MV-4-11 (cell line): ENCODE results near the gene TPD52L2.
"Not testable (repeated sequence)": the region's sequence is repeated elsewhere in the genome, so short reads cannot be mapped to it uniquely, and the experiment has no call there.

ENCODE experiments used
- DNase-seq: peaks from one replicate; lab custom pipeline; 2025; lab: John Stamatoyannopoulos, UW

Gene TPD52L2

DNA sequence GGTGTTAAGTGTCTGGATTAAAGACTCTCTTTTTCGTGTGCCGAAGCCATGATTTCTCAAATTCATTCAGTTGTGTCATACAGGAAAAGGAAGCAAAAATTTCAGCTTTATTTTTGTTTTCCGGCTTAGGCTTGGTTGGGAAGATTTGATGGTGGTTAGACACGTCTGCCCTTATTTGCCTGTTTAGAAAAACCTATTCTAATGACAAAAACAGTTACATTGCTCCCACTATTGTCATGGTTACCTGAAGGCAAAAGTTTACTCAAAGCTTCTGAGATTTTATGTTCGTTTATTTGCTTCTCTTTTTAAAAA lies 30.8 kb downstream of the TPD52L2 start:
- DNase-seq = no peak

DNA sequence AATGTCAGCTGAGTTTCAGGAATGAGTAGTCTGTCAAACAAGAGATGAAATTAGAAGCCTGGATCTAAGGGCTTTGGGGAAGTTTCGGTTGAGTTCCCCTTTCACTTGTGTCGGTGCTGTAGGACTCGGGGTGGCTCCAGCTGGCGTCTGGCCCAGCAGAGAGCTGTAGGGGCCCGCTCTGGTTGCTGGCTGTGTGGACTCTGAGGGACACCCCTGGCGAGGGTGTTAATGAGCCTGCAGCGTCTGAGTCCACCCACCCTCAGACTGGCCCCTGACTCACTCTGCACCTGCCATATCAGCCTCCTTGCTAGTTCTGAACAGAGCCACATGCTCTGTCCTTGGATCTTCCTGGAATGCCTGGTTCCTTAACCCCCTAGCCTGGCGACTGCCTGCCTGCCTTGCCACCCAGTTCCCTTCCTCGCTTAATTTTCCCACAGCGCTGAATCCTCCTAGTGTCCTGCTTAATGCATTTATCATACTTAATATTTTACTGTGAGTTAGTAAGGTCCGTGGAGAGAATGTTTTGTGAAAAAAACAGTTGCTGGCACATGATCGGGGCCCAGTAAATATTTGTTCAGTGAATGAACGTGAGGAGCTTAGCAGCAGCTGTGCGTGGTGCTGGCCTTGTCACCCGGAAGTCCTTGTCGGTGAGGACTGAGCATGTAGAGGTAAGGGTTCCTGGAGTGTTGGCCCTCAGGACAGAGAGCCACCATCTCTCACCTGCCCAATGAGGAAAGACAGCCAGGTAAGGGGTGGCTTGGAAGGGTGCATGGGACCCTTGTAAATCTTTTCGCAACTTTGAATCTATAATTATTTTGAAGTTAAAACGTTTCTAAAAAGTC lies 31.4 kb downstream of the TPD52L2 start:
- DNase-seq = peak; percentile 95

DNA sequence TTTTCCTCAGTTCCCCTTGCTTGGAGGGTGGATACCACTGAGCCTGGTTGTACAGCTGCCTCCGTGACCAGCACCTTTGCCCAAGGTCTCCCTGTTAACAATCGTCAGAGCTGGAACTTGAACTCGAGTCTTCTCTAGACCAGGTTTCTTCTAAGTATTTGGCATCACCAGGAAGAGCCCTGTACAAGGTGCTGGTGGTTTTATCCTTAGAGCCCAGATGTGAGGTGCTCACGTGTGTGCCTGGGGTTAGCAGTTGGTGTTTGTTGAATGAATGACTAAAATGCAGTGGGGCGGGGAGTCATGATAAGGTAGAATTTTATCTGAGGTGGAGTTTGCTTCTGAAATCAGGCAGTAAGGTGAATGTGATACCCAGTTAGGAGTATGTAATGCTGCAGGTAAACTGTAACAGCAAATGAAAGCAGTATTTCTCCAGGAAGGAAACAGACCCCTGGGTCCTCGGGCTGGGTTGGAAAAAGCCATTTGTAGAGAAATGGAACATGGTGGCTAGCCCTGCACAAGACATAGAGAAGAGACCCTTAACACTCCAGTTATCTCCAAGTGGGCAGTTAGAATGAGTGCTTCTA lies 33.0 kb downstream of the TPD52L2 start:
- DNase-seq = no peak

- DNase-seq = peak; percentile 90
Observed at GRCh38 chr20:63898882-63899558, 34.0 kb downstream of the TPD52L2 start.

GRCh38 chr20:63900413-63900812 lies 35.3 kb downstream of the TPD52L2 start:
- peak; percentile 81 for DNase-seq

DNA sequence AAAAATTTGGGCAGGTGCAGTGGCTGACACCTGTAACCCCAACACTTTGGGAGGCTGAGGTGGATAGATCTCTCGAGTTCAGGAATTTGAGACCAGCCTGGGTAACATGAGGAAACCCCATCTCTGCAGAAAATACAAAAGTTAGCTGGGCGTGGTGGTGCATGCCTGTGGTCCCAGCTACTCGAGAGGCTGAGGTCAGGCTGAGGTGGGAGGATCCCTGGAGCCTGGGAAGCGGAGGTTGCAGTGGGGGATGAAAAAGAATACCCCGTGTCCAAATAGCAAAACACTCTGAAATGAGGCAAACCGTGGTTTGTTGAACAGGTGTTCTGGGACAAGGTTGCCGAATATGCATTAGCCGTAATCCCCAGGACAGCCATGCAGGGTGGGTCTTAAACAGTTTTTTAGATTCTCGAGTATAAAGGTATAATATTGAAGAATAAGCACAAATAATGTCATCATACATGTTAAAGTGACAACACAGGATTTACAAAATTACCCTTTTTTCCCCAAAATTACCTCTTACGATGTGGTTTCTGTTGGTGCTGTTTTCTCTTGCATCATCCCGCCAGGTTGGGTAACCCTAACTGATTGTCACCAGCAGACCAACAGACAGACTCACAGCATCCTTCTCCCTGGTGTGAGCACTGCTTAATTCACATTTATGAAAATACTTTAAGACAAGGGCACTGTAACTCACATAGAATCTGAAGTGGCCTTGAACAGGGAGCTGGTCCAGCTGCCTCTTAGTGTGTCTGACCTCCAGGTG lies 38.9 kb downstream of the TPD52L2 start:
- DNase-seq = peak; percentile 79

- DNase-seq = peak; percentile 29
Observed at GRCh38 chr20:63908008-63908682, 43.1 kb downstream of the TPD52L2 start.

DNA sequence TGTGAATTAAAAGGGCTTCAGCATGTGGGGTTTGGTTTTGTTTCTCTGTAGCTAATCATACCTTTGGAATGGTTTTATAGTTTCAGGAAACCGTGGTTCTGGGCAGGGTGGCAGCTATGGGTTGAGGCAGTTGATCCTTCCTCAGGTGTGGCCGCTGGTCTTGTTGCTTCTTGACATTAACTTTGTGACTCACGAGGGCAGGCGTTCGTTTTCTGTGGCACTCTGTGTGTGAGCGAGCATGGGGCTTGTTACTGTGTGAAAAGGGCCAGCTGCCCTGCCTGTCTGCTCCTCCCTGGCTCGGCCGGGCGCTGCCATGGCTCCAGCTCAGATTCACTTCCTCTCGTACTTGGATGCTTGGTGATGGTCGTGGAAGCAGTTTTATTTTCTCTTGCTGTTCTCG lies 46.1 kb downstream of the TPD52L2 start:
- DNase-seq = peak; percentile 85

DNA sequence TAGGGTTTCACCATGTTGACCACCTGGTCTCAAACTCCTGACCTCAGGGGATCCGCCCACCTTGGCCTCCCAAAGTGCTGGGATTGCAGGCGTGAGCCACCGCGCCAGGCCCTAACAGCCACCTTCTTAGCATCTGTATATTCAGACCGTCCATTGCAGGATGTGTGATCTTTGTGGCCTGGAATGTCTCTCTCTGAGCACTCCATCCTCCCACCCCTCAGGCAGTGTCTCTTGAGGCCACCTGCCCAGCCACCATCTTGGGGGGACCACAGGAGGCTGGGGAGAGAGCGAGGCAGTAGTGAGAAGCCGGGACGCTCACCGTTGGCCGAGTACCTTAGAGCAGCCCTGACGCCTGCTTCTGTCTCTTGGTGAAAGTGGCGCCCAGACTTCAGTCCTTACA lies 48.7 kb downstream of the TPD52L2 start:
- no peak for DNase-seq

DNA sequence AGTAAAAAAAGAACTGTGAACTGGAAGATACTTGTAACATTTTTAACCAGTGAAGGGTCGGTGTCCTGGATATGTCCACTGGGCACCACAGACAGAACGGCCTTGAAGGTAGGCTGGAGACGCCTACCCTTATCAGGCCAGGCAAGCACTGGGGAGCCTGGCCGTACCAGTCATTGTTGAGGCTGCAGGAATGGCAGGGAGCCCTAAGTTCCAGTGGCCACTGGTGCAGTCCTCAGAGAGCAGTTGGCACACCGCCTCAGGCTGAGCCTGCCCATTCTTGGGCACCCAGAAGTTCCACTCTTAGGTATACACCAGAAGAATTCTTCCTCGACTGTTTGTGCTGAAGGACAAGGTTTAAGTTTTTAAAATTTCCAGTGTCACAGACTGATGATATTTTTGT lies 50.4 kb downstream of the TPD52L2 start:
- DNase-seq = no peak

DNA sequence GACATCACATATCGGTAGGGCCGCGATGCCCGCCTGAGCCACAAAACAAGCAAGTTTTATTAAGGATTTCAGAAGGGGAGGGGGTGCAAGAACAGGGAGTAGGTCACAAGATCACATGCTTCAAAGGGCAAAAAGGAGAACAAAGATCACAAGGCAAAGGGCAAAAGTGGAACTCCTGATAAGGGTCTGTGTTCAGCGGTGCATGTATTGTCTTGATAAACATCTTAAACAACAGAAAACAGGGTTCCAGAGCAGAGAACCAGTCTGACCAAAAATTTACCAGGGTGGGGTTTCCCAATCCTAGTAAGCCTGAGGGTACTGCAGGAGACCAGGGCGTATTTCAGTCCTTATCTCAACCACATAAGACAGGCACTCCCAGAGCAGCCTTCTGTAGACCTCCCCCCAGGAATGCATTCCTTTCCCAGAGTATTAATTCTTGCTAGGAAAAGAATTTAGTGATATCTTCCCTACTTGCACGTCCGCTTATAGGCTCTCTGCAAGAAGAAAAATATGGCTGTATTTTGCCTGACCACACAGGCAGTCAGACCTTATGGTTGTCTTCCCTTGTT lies 51.4 kb downstream of the TPD52L2 start:
- DNase-seq = peak; percentile 5

- no peak for DNase-seq
Observed at GRCh38 chr20:63917811-63918210, 52.7 kb downstream of the TPD52L2 start.

DNA sequence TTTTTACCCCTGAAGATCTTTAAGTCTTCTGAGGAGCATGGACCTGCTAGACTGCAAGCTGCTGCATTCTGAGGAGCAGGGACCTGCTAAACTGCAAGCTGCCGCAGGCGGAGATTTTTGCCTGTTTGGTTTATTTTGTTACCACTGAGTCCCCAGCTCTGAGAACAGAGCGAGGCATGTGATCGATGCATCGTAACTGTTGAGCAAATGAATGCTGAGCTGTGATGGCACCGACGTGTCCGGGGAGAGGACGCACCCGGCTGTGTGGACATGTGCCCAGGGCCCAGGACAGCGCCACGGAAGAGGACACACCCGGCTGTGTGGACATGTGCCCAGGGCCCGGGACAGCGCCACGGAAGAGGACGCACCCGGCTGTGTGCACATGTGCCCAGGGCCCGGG lies 54.1 kb downstream of the TPD52L2 start:
- DNase-seq = no peak

DNA sequence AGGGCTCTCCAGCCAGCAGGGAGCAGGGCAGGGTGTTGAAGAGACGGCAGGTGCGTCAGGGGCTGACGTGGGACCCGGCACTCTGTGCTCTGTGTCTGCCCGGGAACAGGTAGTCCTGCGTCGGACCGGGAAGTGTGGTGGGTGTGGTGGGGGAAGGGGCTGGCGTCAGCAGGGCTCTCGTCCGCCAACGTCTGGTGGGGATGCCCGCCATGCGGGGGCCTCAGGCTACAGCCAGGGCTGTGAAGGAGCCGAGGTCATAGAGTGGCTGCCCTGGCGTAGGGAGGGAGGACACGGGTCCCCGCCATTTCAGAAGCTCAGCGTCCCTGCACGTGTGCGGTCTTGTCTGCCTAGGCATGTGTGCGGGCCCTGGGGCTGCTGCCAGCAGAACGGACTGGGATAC lies 55.2 kb downstream of the TPD52L2 start:
- DNase-seq = no peak

- DNase-seq = no peak
Observed at GRCh38 chr20:63923651-63924050, 58.6 kb downstream of the TPD52L2 start.

DNA sequence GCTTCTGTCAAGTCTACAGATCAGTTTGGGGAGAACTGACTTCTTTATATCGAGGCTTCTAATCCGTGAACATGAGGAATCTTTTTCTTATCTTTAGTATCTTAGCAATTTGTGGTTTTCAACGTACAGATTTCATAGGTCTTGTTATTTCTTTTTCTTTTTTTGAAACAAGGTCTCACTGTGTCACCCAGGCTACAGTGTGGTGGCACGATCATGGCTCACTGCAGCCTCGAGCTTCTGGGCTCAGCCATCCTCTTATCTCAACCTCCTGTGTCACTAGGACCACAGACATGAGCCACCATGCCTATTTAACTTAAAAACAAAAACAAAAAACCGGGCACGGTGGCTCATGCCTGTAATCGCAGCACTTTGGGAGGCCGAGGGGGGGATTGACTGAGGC lies 59.2 kb downstream of the TPD52L2 start:
- no peak for DNase-seq

DNA sequence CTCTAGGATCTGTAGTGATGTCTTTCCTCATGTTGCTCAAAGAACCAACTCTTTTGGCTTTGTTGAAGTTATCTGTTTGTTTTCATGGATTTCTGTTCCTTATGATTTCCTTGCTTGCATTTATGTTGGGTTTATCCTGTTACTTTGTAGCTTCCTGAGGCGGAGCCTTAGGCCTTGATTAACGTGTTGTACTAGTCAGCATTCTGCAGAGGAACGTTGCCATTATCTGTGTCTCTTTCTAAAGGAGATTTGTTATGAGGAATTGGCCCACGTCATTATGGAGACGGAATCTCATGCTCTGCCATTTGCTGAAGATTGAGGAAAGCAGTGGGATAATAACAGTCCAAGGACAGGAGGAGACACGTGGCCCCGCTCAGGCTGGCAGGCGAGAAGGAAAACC lies 61.2 kb downstream of the TPD52L2 start:
- no peak for DNase-seq

GRCh38 chr20:63929071-63929470 lies 64.0 kb downstream of the TPD52L2 start:
- no peak for DNase-seq

GRCh38 chr20:63929473-63929883 lies 64.4 kb downstream of the TPD52L2 start:
- not testable (repeated sequence) for DNase-seq

GRCh38 chr20:63930971-63931553 lies 66.0 kb downstream of the TPD52L2 start:
- no peak for DNase-seq

- DNase-seq = no peak
Observed at GRCh38 chr20:63931735-63932134, 66.7 kb downstream of the TPD52L2 start.
